GM18861 (cell line): ENCODE measurements around the gene ADGRD1.

Experiments
- ATAC-seq: cut with Tn5 transposase; IDR thresholded peaks from one replicate; pipeline ENCODE4 v1.9.1; 2021; ENCODE audit not compliant: unreplicated experiment

ADGRD1 gene

DNA sequence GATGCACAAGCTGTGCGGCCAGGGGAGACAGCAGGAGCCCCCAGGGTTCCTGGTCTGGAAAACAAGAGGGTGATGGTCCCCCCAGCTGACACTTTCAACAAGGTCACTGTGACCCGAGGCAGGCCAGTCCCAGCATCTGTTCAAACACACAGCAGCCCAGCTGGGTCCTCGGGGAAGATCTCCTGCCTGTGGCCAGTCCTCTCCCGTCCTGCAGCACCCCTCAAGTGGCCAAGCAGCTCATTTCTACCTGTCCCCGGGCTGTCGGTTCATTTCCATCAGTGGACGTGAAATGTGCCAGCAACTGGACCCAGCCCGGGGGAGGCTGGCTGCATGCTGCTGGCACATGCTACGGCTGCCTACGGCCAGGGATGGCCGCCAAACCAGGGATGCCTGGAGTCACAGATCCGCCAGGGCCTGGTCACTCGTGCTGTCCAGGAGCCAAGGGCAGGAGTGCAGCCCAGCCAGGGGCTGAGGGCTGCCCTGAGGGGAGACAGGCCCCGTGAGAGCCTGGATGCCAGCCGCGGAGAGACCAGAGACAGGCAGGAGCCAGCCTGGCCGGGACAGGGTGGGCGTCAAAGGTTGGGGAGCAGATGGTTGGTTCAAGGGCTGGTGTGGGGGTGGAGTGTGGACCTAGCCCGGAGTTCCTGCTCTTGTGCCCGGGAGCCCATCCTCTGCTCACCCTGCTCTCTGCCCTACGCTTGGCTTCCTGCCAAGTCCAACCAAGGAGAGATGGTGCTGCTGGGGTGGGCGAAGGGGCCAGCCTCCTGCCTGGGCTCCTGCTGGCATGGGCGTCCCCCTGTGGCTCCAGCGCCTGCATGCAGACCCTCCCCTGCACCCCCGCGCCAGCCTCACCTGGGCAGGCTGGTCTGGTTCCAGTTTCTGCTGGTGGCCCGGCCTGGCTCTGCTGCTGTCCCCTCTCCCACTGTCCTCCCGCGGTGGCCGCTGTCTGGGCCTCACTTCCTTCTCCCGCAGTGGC lies 143.8 kb downstream of the ADGRD1 start:
- no peak for ATAC-seq

DNA sequence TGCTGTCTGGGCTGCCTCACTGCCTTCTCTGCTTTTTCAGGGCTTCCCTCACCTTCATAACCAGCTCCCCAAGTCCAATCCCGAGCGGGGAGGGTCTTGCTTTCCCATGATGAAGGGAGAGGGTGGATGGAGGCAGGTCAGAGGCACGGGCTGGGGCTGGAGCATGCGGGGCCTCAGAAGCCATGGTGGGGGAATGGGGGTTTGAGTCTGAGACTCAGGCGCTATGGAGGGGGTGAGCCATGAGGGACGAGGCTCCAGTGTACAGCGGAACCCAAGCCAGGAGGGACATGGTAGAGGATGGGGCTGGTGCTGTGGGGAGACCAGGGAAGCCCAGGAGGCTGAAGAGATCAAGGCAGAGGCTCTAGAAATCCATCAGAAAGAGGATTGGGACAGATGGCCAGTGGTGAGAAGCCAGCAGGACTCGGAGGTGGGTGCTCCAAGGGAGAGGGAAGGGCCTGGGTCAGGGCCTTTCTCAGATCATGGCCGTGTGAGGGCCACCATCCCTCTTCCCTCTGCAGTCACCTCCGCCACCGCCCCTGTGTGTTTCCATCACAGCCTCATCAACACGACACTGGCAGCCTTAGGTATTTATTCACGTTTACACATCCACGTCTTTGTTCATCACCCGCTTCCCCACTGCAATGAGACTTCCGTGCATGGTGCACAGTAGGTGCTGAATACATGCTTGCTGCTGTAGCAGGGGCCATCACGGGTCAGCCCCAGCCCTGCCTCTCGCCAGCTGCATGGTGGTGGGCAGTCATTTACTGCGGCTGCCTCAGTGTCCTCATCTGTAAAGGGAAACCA lies 144.7 kb downstream of the ADGRD1 start:
- no peak for ATAC-seq

DNA sequence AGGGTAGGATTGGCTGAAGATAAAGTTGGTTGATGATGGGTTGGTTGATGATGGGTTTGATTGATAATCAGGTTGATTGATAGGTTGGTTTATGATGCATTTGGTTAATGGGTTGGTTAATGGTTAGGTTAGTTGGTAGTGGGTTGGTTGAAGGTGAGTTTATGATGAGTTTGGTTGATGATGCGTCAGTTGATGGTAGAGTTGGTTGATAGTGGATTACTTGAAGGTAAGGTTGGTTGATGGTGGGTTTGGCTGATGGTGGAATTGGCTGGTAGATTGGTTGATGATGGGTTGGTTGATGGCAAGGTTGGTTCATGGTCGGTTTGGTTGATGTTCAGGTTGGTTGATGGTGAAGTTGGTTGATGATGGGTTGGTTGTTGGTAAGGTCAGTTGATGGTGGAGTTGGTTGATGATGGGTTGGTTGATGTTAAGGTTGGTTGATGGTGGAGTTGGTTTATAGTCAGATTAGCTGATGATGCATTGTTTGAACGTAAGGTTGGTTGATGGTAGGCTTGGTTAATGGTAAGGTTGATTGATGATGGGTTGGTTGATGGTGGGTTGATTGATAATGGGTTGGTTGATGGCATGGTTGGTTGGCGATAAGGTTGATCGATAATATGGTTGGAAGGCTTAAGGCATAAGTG lies 146.4 kb downstream of the ADGRD1 start:
- no peak for ATAC-seq

DNA sequence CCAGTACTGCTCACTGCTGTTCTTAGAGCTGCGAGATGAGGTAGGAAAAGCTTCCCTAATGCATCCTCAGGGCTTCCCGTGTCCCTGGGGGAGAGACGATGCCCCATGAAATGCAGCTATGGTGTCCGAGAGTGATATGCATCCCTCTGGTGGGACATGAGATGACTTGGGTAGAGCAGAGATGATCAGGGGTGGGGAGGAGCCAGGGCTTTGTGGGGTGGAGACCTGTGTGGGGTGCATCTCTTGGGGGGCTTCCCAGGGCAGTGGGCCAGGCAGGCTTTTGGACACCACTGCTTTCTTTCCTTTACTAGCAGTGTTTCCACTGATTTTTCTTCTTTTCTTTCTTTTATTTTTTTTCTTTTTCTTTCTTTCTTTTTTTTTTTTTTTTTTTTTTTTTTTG lies 147.3 kb downstream of the ADGRD1 start:
- ATAC-seq = no peak

DNA sequence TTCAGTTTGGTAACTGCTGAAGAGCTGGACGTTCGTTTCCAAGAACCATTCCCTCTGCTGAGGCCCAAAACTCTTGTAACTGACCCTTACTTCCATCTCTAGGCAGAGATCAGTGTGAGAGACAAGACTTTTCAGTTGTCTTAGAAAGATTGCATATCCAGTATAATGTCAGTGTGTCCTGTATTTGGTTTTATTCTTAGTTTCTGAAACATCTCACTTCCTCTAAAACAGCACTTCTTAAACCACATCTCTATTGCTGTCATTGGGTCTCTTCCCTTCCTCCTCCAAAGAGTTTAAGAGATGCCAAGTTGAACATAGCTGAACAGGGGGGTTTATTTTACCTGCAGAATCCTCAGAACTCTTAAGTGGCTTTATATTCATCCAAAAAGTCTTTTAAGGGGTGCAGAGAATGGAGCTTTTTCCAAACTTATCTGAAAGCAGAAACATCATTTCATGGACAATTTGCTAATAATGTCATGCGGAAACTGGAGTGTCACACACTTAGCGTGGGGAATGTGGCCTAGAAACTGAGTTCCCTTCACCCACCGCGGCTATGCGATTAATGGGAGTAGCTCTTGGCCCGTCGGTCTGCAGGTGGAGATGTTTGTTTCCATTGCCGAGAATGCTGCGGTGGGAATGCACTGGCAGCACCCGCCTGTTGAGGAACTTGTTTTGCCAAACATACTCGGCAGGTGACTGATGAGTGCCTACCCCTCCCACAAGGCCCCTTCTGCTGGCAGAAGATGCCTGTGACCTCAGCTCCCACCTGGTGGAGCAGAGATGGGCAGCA lies 148.2 kb downstream of the ADGRD1 start:
- peak; percentile 71 for ATAC-seq

DNA sequence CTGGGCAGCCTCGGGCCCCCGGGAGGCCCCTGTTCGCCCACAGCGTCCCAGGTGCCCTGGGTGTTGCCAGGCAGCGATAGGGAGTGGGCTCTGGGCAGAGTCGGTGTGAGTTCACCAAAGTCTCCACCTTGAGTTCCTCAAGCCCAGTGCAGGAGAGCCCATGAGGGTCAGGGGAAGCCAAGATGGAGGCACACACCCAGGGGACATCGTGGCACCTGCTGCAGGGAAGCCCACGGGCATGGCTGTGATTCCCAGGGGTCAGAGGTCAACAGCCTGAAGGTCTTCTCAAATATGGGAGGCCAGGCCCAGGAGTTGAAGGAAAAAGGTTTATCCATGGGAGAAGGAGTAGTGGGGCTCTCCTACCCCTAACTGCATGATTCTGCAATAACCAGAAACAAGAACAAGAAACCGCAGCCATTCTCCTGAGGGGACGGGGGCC lies 148.8 kb downstream of the ADGRD1 start:
- no peak for ATAC-seq

DNA sequence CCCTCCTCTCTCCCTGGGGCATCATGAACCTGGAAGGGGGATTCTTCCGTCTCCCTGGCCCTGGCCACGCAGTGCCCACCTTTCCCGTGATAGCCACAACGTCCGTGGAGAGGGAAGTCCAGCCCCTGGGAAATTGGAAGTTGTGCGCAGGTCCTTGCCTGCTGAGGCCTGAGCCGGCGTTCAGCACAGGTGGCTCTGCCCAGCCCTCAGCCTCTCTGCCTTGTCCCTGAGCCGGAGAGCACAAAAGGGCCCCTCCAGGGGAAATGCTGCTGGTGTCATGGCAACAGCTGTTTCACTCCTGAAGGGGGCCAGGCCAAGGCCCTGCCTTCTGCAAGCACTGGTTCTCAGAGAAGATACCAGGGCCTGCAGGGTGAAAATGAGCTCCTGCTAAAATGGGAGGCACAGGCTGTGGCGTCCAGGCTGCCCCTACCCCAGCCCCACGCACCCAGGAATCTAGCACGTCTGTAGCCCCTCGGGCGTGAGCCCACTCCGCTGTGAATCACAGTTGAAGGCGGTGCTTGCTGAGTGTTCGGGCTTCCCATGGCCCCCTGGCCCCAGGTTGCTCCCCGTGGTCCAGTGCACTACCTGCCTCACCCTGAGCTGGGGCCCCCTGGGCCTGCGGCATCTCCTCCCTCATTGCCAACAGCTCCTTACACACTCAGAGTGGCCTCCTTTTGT lies 149.4 kb downstream of the ADGRD1 start:
- peak; percentile 60 for ATAC-seq

DNA sequence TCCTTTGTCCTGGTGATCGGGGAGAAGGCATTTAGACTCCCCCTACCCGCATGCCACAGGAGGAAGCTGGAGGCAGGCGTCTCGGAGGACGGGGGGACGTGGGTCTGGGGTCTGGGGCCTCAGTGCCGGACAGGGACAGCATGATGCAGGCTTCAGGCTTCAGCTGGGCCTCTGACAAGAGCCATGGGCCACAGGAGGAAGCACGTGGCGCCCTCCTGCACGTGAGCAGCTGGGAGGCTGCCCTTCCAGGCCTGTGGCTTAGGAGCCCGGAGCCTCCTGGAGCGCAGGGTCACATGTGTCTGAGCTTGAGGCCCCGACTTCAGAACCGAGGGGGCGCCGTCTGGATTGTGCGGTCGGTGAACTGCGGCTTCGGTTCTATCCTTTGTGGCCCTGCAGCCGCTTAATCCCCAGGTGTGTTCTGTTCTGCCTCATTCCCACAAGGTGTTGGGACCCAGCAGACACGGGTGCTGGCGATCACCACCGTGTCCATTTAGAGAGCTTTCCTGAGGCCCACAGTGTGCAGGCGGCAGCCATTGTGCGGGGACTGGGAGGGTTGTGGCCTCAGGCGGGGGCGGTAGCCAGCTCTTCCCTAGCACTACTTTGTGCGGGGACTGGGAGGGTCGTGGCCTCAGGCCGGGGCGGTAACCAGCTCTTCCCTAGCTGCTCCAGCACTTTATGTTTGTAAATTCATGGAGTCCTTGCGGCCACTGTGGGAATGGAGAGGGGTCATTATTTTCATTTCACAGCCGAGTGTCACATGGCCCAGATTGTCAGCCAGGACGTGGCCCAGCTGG lies 150.2 kb downstream of the ADGRD1 start:
- ATAC-seq = no peak

DNA sequence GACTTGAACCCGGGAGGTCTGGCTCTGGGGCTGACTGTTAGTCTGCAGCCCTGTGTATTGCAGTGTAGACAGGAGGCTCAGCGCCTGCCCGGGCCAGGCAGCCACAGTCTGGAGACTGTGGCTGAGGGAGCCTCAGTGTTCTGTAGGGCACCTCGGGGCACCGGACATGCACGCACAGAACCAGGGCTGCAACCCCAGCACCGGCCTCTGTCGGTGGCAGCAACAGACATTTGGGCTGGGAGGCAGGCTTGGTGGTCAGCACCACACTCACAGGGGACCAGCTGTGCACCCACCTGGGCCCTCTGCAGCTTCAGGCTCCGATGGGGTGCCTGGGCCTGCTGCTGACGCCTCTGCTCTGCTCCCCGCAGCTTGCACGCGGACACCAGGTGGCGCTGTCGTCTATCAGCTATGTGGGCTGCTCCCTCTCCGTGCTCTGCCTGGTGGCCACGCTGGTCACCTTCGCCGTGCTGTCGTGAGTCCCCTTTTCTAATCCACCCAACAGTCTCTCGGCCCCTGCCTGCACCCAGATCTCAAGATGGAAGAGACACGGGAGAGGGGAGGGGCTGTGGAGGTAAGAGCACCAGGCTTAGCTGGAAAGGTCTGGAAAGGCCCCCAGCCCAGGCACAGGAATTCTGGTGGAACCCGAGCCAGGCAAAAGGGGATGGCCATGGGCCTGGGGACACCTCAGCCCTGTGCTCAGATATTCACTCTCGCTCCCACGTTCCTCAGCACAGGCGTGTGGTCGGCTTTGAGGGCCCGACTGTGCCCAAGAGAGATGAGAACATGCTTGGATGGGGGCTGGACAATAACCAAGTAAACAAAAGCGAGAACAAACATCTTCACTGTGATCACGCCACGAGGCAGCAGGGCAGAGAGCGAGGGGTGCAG lies 151.0 kb downstream of the ADGRD1 start:
- no peak for ATAC-seq

DNA sequence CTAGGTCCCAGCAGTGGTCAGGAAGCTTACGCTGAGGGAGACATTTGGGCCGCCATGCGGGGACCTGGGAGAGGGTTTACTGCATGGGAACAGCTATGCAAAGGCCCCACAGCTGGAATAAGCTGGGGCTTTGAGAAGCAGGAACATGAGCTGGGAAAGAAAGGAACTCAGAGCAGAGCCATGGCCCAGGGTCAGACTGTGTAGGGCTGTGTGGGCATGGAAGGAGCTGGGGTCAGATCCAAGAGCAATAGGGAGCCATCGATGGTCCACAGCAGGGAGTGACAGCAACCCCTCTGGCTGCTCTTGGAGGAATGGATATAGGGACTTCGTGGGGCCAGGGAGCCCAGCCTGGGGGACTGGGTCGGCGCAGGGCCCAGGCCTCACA lies 151.6 kb downstream of the ADGRD1 start:
- ATAC-seq = no peak

DNA sequence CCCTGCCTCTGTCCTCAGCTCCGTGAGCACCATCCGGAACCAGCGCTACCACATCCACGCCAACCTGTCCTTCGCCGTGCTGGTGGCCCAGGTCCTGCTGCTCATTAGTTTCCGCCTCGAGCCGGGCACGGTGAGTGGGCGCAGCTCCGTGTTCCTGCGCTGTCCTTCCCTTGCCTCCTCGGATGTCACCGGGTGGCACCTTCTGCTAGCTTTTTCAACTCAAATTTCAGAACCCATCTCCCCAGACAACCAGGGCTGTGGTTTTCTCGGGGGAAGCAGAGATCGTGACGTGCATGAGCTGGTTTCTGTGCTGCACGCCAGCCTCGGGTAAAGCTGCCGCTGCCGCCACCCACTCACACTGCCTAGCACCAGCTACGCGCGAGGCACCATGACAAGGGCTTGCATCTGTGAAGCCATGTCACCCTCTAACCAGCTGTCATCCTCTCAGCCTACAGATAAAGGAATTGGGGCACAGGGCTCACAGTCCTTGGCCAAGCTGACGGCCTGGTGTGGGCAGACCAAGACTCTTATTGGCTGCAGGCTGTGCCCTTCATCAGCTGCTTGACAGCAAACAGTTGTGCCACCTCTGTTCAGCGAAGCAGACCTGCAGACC lies 152.1 kb downstream of the ADGRD1 start:
- no peak for ATAC-seq

DNA sequence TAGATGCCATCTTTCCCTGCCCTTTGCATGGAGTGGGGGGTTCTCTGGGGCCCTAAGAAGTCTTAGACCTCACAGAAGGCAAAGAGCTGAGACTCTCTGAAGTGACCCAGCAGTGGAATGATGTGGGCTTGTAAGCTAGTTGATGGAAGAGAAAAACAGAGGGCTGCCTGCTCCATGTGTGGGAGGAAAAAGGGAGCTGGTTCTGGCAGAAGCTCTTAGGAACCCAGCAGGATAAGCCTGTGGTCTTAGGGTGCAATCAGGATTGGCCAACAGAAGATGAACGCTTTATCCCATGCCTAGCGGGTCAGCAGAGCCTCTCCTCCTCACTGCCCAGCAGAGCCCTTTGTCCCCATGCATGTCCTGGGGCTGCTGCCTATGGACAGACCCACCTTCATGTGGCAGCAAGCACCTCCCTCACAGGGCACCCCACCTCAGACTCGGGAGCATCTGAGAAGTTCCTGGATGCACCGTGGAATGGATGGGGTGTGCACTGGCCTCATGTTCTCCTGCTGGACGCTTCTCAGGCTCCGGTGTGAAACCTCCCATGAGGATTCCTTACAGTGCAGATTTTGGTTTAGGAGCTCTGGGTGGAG lies 152.7 kb downstream of the ADGRD1 start:
- ATAC-seq = no peak

DNA sequence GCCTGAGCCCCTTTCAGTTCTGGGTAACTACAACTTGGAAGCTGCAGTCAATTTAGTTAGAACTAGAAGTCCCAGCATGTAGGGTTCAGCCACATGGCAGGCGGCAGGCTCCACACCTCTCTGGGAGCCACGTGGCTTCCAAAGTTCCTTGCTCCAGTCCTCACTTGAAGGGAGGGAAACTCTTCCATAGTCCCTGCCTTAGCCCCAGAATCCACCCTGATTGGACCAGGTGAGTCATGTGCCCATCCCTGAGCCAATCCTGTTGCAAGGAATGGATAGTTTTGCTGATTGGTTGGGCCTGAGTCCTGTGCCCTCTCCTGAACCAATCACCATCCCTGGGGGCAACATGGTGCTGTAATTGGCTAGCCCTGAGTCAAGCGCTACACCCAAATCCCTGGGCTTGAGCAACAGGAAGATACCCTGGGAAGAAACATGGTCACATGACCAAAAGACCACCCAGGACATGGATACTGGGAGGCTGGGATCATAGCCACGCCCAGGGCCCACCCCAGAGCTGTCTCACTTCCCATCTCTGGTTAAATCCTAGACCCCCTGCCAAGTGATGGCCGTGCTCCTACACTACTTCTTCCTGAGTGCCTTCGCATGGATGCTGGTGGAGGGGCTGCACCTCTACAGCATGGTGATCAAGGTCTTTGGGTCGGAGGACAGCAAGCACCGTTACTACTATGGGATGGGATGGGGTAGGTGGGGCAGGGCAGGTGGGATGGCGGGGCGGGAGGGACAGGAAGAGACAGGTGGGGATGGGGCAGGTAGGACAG lies 154.7 kb downstream of the ADGRD1 start:
- ATAC-seq = no peak

DNA sequence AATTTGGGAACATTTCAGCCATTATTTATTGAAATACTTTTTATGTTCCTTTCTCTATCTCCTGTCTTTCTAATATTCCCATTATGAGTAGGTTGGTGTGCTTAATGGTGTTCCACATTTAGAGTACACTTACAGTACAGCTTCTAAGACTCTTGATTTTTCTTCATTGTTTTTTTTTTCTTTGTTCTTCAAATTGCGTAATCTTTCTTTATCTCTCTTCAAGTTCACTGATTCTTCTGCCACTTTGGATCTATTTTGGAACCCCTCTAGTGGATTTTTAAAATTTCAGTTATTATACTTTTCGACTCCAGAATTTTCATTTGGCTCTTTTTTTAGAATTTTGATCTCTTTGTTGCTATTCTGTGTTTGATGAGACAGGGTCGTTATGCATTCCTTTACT lies 157.7 kb downstream of the ADGRD1 start:
- ATAC-seq = no peak

DNA sequence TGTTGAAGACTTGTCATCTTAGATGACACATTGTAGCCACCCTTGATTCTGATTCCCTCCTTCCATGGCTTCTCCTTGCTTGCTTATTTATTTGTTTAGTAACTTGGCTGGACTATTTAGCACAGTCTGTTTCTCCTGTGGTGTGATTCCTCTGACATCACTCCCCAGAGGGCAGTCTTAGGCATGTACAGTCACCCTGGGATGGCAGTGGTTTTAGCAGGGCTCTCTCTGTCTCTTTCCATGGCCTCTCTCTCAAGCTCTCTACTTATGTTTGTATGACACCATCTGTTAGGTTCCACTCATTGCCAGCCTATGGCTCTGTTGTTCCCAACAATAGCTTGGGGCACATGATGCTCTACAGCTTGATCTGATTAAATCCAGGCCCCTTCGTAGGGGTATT lies 158.3 kb downstream of the ADGRD1 start:
- peak; percentile 78 for ATAC-seq

DNA sequence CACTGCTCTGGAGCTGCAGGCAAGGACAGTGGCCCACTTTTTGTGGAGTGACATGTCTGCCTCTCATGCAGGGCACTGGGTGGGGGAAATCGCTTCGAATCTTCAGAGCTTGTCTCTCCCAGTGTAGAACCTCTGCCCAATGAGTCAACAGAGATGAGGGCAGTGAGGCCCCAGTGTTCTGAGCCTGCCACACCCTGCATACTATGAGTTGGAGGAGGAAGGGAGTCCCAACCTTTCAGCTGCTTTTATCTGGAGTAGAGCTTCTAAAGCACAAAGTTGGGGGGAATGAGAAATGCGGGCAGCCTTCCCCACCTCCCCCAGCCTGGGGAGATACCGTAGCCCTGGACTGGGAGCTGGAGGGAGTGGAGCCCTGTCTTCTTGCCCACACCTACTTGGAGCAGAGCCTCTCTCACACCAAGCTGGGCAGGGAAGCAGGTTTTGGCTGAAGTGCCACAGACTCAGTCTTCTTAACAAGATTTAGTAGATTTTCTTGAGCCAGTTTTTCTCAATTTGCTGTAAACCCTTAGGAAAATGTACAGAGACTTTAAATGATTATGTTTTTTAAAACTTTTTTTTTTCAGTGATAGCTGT lies 159.1 kb downstream of the ADGRD1 start:
- ATAC-seq = no peak
